HCEC 1CT (cell line): Measurements from ENCODE around the gene ALDH1A1.

Experiments used
- DNase-seq: peaks from one replicate; pipeline ENCODE4 v3.0.0-alpha.2; 2017

Gene ALDH1A1

DNA sequence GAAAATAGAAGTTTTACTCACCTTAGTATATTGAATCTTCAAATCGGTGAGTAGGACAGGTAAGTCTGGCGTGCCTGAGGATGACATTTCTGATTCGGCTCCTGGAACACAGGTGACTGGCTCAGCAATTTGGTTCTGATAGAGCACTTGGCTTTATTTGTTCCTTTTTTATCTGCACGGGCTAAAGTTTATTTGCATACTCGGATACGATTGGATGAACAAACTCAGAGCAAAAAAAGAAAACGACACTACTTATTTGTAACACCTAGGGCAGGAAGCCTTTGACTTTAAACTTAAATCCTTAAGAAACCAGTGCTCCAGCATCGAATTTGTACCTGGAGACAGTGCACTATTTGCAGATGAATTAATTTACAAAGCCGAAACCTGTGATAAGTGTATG, at the start of gene ALDH1A1:
TSS of gene ALDH1A1 (minus strand) at position 140 of the 400 bp plus-strand sequence. CDS start at position 87, 53 bp downstream.
- DNase-seq = no peak

DNA sequence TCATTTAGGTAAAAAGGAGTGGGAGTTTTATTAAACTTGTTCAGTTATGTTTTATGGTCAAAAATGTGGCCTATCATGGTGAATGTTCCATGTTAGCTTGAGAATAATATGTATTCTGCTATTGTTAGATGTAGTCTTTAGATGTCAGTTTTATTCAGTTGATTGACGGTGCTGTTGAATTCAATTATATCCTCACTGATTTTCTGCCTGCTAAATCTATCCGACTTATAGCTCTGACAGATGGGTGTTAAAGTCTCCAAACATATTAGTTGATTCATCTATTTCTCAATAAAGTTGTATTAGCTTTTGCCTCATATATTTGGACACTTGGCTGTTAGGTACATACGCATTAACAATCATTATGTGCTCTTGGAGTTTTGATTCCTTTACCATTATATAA, 49.0 kb upstream of the ALDH1A1 start:
- no peak for DNase-seq

DNA sequence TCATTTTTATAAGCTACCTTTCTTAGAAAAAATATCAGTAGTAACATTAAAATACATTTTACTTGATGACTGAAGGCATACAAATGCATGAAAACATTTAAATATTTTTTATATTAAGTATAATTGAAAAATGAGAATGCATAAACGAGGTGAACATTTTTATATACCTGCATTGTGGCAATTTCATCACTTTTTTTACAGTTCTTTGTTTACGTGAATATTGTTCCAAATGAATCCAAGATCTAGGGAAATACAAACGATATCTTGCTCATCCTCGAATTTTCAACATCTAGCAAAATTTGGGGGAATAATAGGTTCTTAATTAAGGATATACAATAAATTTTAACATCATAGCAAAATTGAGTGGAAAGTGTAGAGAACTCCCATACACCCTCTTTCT, 45.5 kb upstream of the ALDH1A1 start:
- no peak for DNase-seq

DNA sequence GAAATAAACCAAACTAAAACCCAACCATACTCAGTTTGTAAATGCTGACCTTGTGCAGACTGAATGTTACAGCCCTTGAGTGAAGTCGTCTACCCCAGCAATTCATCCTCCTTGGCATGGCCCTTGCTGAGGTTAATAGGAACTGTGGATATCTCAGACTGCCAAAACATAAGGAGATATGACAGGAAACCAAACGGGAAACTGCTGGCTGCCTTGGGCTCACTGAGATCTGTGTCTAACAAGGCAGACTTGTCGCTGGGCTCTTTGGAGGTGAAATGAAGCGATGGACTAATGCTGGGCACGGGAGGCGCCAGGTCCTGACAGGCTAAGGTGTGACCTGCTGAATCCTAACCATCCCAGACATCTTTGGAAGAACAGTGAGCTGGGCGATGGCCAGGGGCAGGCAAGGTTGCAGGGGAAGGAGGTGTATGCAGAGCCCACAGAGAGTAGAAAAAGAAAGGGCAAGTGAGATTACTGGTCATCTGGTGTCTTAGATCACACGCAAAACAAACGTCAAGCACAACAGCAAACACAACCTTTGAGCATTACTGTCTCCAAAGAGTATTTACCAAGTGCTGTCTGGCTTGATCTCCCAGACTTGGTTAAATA, 44.6 kb upstream of the ALDH1A1 start:
- DNase-seq = no peak

DNA sequence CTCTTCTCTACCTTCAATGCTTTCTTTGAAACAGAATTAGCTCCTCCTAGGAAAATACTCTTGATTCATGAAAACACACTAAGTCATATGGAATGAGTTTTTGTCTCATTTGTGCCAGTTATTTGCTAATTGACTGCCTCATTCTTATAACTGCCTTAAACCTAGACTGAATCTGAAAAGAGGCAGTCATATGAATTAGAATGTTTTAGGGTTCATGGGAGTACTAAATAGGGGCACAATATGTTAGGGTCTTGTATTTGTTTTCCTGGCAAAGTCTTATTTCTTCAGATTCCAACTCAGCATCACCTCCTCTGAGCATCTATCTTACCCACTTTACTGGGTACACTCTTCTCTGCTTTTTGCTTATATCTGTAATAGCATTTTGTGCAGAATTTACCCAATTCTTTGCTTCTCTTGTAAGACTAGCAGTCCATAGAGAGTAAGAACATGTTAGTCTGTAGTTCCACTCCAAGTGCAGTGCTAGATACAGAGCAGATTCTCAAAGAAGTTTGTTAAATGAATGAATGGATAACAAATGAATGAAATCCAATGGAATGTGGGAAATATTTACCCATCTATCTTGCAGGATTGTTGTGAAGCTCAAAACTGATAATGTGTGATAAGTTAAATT, 43.9 kb upstream of the ALDH1A1 start:
- DNase-seq = no peak

DNA sequence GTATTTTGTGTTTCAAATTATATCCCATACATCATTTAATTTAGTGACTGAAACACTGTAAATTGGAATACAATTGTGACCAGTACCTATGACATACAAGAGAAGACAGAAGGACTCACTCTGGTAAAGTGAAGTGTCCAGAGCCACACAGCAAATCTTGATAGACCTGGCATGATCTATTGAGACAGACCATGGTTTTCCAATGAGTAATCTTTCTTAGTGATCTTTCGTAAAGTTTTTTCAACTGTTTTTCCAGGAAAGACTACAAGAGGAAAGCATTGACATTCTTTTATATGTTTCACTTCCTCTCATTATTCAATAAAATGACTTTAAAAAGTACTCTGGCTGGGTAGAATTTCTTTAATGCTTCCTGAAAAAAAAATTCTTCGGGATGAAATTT, 43.3 kb upstream of the ALDH1A1 start:
- no peak for DNase-seq

DNA sequence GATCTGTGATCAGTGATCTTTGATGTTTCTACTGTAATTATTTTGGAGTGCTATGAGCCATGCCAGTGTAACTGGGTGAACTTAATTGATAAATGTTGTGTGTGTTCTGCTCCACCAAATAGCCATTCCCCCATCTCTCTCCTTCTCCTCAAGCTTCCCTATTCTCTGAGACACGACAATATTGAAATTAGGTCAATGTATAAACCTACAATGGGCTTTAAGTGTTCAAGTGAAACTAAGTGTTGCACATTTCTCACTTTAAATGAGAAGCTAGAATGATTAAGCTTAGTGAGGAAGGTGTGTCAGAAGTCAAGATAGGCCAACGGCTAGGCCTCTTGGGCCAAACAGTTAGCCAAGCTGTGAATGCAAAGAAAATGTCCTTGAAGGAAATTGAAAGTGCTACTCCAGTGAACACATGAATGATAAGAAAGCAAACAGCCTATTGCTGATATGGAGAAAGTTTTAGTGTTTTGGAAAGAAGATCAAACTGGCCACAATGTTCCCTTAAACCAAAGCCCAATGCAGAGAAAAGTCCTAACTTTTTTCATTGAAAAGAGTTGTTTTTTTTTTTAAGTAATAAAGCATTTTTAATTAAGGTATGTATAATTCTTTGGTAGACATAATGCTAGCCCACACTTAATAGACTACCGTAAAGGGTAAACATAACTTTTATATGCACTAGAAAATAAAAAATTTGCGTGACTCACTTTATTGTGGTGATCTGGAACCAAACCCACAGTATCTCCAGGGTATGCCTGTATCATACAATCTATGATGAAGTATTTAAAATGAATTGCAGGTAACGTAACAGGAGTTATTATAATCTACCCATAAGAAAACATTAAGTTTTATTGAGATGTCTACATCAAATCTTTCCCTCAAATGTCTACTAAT, 42.5 kb upstream of the ALDH1A1 start:
- no peak for DNase-seq

DNA sequence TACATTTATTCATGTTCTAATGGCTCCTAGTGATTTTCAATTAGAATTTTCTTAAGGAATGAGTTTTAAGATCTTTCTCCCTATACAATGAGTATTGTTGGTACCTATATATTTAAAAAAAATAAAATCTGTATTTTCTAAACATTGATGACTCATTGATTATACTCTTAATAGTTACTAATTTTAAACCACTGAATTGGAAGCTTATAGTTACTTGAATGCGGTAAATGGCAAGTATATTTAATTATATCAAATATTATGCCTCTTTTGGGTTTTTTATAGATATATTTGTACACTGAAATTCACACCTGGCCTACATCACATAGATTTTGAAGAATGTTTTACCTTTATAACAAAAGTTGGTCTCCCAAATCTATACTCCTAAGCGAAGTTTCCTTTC, 38.9 kb upstream of the ALDH1A1 start:
- no peak for DNase-seq

DNA sequence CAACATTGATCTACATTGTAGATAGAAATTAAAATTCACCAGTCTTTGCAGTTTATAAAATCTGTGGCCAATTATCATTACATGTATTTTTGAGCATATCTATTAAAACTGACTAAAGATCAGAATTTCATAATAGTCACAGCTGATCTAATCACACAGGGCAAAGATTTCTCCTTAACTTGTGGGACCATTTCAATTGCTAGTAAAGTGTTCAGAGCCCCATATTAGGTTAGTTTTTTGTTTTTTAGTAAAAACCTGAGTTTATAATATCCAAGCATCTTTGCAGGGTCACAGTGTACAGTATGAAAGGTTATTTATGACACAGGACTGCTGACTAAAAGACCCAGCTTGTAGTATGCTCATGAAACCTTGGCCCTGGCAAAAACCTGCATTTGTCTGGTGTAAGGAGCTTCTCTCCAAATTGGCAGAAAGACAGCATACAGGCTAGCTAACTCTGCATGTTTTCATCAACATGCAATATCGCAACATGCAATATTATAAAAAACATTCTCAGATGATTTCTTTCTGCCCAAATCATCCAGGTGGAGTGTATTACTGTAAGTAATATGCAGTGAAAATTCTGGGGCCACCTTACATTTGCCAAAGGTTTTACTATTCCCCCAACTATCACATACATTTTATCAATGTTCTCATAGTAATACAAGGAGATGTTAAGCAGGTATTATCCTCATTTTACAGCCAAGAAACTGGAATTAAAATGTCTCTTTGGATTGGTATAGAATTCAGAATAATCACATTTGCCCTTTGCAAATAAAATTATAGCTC, 37.7 kb upstream of the ALDH1A1 start:
- no peak for DNase-seq

DNA sequence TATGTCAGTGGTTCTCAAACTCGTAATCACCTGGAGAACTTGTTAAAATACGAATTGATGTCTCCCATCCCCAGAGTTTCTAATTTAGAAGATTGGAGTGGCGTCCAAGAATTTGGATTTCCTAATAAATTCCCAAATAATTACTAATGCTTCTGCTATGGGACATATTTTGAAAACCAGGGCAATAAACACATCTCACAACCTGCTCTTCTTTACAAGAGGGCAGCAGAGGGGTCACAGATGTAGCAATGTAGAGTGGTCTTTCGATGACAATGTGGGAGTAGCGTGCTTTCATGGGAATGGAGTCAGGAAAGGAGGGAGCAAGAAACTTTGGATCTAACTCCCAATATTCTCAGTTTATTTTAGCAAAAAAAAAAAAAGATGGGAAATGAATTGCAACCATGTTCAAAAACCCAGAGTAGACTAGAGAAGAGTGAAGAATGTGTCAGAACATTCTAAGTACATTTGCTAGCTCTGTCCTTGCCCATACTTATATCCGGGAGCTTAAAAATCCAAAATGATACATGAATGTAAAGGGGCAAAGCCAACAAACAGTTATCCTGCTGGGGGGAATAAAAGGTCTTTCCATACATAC, 33.8 kb upstream of the ALDH1A1 start:
- DNase-seq = no peak

DNA sequence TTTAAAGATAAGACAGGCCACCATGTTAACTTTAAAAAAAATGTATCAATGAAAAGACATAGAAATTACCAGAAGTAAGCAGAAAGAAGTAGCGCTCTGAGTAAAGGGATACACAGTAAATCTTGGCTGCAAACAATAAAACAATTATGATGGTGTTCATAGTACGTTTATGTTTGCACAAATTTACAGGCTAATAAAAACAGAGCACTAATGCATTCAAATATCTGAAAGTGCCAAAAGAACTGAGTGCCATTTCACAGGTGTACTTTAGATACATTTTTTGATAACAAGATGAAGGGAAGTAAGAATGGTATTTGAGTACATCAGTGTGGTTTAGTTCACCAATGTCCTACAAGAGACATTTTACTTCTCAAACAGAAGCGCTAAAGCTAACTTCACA, 32.9 kb upstream of the ALDH1A1 start:
- no peak for DNase-seq

DNA sequence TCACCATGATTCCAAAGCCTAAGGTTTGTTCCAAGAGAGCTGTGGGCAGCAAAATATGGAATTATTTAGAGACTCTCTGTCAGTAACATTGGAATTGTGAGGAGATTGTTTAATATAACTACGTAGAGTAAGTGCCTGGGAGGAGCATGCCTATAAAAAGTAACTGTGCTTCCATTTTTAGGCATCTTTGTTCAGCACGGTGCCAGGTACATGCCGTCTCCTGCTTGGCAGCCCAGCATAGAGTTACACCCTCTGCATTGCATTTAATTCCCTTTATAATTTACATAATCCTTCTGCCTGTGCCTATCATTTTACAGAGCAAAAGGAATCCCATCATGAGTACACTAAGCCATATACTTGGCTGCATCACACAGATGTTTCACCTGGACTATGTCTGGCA, 32.1 kb upstream of the ALDH1A1 start:
- no peak for DNase-seq

DNA sequence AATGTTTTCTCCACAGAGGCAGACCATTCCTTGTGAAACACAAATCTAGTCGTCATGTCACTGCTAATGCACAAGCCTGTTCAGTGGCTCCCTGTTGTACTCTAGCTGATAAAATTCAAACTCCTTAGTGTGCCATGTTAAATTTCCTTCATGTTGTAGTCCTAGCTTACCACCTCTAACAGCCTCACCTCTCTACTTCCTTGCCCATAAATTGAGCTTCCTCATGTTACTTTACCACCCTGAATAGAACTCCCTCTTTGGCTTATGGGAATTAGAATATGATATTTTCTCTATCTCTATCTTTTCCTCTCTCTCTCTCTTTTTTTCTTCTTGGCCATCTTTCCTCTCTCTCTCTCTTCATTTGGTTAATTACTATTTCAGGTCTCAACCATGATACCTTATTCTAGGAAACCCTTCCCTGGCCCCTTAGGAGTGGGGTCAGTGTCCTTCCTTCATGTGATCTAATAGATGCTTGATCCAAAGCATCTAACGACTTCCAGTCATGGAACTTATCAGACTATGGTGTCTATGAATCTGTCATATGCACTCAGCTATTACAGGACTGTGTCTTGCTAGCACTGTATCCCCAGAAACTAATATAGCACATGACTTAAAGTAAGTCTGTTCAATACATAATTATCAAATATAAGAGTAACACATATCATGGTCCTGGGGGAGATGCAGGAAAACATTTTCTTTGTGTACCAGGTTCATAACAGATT, 31.5 kb upstream of the ALDH1A1 start:
- no peak for DNase-seq

DNA sequence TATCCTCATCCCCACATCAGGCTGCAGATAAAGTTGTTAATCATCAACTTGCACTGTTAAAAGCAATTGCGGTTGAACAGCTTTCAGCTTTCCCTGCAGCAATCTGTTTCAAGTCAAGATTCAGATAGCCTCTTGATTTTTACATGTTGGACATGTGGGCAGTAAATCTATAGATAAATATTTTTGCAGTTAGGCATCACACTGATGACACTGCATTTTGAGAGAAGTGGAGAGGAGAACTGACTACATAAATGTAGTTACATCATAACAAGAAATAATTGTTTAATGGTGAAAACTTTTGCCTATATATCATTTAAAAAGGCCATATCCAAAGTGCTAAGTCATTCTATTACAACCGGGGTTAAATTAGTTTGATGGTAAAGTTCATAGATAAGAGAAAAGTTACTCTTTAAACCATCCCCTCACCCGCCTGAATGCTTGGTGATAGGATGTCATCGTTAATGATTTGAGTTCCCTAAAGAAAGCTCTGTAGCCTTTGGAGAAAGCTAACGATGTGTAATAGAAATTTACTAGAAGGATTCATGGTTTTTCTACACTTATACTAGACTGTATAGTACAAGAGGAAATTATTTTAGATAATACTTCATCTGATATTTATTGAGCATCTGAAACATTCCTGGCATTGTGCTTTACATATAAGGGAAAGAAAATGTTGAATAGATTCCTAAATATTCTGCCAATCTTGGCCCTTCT, 30.8 kb upstream of the ALDH1A1 start:
- no peak for DNase-seq

DNA sequence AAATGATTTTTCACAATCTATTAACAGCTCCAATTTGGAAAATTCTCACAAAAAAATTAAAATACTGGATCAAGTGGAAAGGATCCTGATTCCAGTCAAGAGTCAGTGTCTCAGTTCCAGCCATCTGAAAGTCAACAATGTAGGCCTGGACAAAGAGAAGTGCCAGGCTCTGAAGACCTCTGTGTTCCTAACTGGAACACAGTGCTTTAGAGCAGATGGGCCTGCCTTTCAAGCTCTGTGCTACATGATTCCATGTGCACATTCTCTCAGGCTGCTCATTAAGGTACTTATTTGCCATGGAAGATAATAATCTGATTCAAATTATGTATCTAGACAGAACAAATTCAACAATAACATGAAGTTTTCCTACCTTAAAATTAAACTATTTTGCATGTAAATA, 30.2 kb upstream of the ALDH1A1 start:
- DNase-seq = no peak

DNA sequence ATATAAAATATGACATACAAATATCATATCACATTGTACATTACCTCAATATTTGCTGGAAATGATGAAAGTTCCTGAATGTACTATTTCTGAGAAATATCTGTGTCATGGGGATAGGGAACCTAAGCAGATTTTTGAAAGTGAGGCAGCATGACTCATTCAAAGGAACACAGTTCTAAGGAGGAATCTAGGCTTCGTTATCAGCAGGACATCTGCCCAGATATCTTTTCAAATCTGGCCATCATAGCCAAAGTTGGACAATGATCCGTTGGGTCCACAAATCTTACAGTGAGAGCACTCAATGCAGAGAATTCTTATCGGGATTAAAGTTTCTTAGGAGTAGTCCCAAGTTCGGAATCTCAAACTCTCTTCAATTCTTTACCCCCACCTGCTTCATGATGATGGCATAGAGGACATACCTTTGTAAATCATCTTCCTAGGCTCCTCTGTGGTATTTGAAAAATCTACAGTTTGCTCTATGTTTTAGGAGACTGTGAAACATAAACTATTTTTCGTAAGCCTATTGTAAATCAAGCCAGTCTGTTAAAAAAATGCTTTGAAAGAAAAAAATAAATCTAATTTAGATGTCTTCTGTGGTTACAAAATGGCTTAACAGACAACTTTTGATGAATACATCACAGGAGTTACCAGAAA, 29.4 kb upstream of the ALDH1A1 start:
- no peak for DNase-seq

DNA sequence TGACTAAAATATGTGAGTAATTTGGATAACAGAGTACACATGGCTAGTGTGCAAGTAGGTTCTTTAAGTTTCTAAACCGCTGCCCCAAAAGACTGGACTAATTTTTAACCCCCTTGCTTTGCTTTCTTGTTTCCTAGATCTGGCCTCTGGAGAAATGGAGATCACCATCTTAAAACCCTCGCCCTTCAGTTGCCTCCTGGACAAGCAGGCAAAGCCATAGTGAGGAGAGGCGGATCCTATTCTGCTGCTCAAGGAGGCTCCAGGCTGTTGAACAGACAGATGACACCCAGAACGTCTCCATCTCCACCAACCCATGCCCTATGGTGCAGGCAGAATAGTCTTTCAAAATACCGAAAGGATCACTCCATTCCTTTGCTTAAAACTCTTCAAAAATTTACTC, 28.6 kb upstream of the ALDH1A1 start:
- no peak for DNase-seq

DNA sequence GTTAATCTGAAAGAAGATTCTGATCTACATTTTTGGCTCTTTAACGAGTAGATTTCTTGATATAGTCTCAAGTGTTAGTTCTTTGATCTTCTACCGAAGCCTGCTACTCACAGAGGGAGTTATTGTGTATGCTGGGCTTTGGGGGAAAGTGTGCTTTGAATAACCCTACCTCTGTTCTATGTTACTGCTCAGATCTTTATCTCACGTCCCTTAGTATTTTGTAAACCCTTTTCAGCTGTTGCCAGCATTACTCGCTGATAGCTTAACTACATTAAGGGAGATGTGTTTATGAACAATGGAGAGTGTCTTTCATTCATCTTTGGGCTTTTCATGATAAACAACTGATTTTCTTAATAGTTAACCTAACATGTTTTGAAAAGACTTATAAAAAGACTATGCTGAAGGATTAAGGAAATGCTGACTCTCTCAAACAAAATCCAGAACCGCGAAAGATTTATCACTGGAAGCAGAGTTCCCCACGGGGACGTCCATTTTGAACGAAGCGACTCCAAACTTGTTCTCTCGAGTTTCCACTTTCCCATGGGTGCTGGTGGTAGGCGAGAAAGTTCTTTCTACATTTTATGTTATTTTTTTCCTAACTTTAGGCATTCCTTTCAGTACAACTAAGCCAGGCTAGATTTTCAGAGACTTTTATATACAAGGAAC, 27.9 kb upstream of the ALDH1A1 start:
- DNase-seq = no peak

DNA sequence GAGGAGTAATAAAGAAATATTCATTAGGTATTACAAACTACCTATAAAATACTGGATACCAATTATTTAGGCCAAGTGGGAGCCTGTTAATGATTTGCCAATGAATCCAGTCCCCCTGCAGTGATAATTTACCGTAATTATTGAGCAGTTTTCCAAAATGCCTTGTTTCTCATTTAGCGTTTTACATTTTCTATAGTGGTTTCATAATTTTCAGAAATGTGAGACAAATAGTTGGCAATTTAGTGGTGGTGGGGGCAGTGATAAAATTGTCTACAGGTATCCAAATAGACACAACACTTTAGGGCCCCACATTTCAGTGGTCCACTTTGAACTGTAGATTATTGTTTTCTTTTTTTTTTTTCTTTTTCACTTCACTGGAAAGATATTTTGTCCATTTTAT, 27.3 kb upstream of the ALDH1A1 start:
- no peak for DNase-seq

DNA sequence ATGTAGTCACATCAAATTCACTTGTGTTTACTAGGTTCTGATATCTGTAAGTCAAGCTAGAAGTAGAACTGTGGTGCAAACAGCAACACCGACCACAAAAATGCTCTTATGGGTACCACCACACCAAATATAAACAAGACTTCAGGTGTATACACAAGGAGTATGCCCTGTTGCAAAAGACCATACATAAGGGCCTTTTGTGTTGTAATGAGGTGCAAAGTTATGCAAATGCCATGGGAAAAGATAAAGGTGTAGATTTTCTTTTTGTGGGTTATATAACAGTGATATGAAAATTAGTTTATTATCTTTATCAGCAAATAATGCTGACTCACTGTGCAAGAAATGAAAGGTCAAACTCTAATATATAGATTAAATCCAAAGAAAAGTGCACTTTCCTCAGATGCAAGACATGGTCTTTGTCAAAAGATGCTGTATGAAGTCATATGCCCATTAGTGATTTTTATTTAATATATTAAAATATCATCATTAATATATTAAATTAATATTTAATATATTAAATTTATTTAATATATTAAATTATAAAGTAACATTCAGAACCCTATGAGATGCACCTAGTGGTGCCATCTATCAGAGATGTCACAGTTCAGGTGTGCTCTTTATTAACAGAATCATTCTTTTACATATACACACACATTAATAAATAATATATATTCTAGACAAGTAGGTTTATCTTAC, 26.7 kb upstream of the ALDH1A1 start:
- no peak for DNase-seq
